Kidney (tissue), 14 donors: ENCODE data around the gene HHATL. TPM values are rescaled to one million over a fixed set of nuclear protein-coding genes. Genes with fewer than 3 reads are reported as not detected.

Experiments used
- DNase-seq, 5 donors: peaks; one replicate each; pipeline ENCODE4 v3.0.0-alpha.2; 2013 to 2020
- FAIRE-seq: peaks from 2 replicates; lab custom pipeline; 2012; peaks lifted over from hg19 to GRCh38; lab: Jason Lieb, UNC
- H3K27ac ChIP-seq, 2 donors: one replicate each; pipeline ENCODE4 v1.7.0; 2013; ENCODE audit warnings: low read depth in 2 of 2, low read length in 2 of 2, inconsistent platforms in 1 of 2
- H3K27me3 ChIP-seq: one replicate; pipeline ENCODE4 v1.7.1; 2013; ENCODE audit warnings: low read length, inconsistent platforms; ENCODE audit not compliant: control insufficient read depth, insufficient read depth
- H3K36me3 ChIP-seq, 3 donors: one replicate each; pipeline versions ENCODE4 v1.7.0 to v1.7.1; 2013; ENCODE audit warnings: low read length in 3 of 3, control low read depth in 1 of 3, inconsistent platforms in 1 of 3; ENCODE audit not compliant: insufficient read depth in 3 of 3, control insufficient read depth in 2 of 3
- H3K4me1 ChIP-seq, 3 donors: one replicate each; pipeline versions ENCODE4 v1.7.0 to v1.7.1; 2013; ENCODE audit warnings: low read length in 3 of 3, inconsistent platforms in 1 of 3, low read depth in 1 of 3; ENCODE audit not compliant: control insufficient read depth in 2 of 3, insufficient read depth in 2 of 3
- H3K4me3 ChIP-seq, 3 donors: one replicate each; pipeline versions ENCODE4 v1.7.0 to v1.8.1; 2013; ENCODE audit warnings: low read length in 3 of 3, control low read depth in 1 of 3, inconsistent platforms in 1 of 3
- H3K9ac ChIP-seq, 3 donors: one replicate each; pipeline versions ENCODE4 v1.7.0 to v1.7.1; 2013; ENCODE audit warnings: low read length in 3 of 3, control low read depth in 1 of 3, inconsistent platforms in 1 of 3
- H3K9me3 ChIP-seq, 3 donors: one replicate each; pipeline versions ENCODE4 v1.7.0 to v1.7.1; 2013; ENCODE audit warnings: low read length in 3 of 3, control low read depth in 1 of 3, inconsistent platforms in 1 of 3; ENCODE audit not compliant: control insufficient read depth in 2 of 3, insufficient read depth in 1 of 3
- intact Hi-C: fragments of 100-400 bp; cut with DNase I; formaldehyde crosslinking; loops from one replicate; pipeline ENCODE4 v1.11.1; 2022
- polyA plus RNA-seq: library from polyadenylated mRNA; stranded (reverse); fragments of 350-450 nt; fragmentation: Illumina TruSeq; extraction: RNeasy Lipid Tissue Mini Kit (QIAGEN cat#74804); gene quantifications from one replicate; pipeline ENCODE4 v1.2.3, GENCODE V29; 2014; ENCODE audit warnings: low read depth, low replicate concordance; ENCODE audit not compliant: insufficient read depth
- total RNA-seq: library from RNA; stranded (reverse); fragmentation: NEBNext Ultra II Directional; extraction: Animal tissue kit (Norgen Biotek cat#: 25700); gene quantifications from one replicate; pipeline ENCODE4 v1.2.1, GENCODE V29; 2021
- TF ChIP-seq, protein P1 (sequence below): IDR thresholded peaks from 3 replicates; pipeline ENCODE4 v1.5.1; 2012; ENCODE audit warnings: mild to moderate bottlenecking, moderate library complexity, borderline replicate concordance; ENCODE audit not compliant: insufficient read depth; ENCODE audit errors: extremely low read depth
- donor health status: control.
- donor health status: control.
- donor health status: control.
- donor health status: control.
- donor health status: control.
- donor health status: DM: yes; HTN: yes; CAD: no.
- donor health status: Normal renal cell carcinoma (clear cell type).

HHATL gene
- total and polyA plus RNA-seq, 2 donors from 2014 or later = not detected

DNA sequence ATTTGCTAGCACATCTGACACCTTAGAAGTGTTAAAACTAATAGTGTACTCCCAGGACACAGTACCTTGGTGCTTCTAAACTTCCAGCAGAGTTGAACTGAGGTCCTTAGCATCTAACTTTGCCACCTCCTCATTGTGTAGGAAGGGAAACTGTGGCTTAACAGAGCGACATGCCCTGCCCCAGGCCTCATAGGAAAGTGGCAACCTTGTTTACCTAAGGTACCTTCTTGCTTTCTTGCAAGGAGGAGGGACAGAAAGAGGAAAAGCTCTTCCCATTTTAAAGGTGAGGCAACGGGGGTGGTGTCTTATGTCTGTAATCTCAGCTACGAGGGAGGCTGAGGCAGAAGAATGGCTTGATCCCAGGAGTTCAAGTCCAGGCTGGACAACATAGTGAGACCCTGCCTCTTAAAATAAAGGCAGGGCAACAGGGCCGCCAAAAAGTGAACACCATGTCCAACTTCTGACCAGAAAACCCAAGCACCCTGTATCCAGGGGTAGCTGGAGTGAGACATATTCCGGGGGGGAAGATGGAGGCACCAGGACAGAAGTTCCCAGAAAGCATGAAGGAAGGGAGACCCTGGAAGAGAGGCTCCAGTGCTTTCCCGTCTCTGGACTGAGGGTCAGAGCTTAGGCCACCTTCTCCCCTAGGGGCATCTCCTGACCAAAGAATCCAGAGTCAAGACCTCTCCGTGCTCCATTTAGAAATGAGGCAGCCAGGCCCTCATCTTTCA is 17.8 kb downstream of the HHATL start:
- no peak overlapping the region for H3K9ac ChIP-seq
- H3K27me3 ChIP-seq = peaks cover 8% of the 10 kb centered on the region
- H3K36me3 ChIP-seq = no peaks in the 10 kb centered on the region
- TF ChIP-seq, protein P1, sequence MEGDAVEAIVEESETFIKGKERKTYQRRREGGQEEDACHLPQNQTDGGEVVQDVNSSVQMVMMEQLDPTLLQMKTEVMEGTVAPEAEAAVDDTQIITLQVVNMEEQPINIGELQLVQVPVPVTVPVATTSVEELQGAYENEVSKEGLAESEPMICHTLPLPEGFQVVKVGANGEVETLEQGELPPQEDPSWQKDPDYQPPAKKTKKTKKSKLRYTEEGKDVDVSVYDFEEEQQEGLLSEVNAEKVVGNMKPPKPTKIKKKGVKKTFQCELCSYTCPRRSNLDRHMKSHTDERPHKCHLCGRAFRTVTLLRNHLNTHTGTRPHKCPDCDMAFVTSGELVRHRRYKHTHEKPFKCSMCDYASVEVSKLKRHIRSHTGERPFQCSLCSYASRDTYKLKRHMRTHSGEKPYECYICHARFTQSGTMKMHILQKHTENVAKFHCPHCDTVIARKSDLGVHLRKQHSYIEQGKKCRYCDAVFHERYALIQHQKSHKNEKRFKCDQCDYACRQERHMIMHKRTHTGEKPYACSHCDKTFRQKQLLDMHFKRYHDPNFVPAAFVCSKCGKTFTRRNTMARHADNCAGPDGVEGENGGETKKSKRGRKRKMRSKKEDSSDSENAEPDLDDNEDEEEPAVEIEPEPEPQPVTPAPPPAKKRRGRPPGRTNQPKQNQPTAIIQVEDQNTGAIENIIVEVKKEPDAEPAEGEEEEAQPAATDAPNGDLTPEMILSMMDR = no peak
- H3K4me3 ChIP-seq = no peak overlapping the region
- DNase-seq (no peak), FAIRE-seq (no peak)
- peaks cover 0 to 4% (median 0%) of the 10 kb centered on the region in 3 donors for H3K4me1 ChIP-seq
- intact Hi-C loops = no loop called here
- H3K9me3 ChIP-seq = no peaks in the 10 kb centered on the region
- no peak overlapping the region for H3K27ac ChIP-seq

DNA sequence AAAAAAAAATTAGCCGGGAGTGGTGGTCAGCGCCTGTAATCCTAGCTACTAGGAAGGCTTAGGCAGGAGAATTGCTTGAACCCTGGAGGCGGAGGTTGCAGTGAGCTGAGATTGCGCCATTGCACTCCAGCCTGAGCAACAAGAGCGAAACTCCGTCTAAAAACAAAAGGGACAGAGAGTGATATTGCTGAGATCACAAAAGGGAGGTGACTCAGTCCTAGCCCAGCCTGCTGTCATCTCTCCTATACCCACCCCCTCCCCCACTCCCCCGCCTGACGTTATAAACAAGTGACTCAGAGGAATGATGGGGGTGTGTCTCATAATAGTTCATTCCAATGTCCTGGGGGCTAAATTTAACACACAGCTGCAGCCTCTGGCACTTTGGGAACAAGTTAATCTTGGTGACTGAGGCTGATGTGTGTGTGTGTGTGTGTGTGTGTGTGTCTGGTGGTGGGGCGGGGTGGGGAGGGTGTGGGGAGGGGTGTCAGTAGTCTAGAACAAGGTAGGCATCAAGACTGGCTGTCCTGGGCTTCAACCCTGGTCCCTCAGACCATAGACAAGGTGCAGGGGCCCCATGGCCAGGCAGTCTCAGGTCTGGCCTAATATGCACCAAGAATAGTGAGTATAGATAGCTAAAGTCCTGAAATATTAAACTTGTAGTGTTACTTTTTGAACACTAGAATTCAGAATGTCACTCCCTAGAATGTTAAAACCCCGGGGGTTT is 18.6 kb downstream of the HHATL start:
- TF ChIP-seq, protein P1 = no peak
- no peak overlapping the region for H3K9ac ChIP-seq
- H3K36me3 ChIP-seq = no peaks in the 10 kb centered on the region
- FAIRE-seq = no peak
- H3K27me3 ChIP-seq = peaks cover 8% of the 10 kb centered on the region
- H3K4me1 ChIP-seq = peaks cover 0 to 4% (median 0%) of the 10 kb centered on the region in 3 donors
- no peak overlapping the region for H3K27ac ChIP-seq
- no peaks in the 10 kb centered on the region for H3K9me3 ChIP-seq
- peak in 3 of 5 donors; percentile 20 to 80 (median 33) for DNase-seq
- no peak overlapping the region for H3K4me3 ChIP-seq
- intact Hi-C loops = no loop called here

DNA sequence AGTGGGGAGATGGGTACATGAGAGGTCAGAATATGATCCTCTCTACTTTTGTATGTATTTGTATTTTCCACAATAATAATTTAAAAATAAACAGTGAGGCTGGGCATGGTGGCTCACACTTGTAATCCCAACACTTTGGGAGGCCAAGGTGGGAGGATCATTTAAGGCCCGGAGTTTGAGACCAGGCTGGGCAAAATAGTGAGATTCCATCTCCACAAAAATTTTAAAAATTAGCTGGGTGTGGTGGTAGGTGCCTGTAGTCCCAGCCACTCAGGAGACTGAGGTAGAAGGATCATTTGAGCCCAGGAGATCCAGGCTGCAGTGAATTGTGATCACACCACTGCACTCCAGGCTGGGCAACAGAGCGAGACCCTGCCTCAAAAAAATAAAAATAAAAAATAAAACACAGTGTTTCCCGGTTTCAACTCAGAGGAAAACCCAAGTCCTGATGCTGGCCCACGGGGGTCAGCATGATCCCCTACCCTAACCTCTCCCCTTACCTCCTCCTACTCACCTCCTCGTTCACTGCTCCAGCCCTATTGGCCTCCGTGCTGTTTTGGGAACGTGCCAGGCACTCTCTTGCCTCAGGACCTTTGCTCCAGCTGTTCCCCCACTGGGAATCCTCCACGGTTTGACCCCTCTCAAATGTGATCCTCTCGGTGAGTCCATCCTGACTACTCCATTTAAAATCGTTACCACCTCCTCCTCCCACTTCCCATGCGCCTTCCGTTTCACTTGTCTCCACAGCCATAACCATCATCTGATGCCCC is 20.1 kb downstream of the HHATL start:
- Histone ChIP-seq H3K4me3 (no peak overlapping the region), H3K27me3 (peaks cover 8% of the 10 kb centered on the region), H3K9me3 (no peaks in the 10 kb centered on the region), H3K27ac (no peak overlapping the region), H3K4me1 (peaks cover 0 to 4% (median 0%) of the 10 kb centered on the region in 3 donors), H3K9ac (no peak overlapping the region), H3K36me3 (no peaks in the 10 kb centered on the region)
- intact Hi-C loops = no loop called here
- no peak for FAIRE-seq
- DNase-seq = peak in 2 of 5 donors; percentile 8 to 46
- TF ChIP-seq, protein P1 = no peak
